ENCODE data around the gene SERPINE3. TPM values are rescaled to one million over a fixed set of nuclear protein-coding genes. Genes with fewer than 3 reads are reported as not detected.
A peak's percentile ranks its signal among the peaks of the same experiment; 100 is the strongest.

The SERPINE3 gene
- total RNA-seq, 1 donor from 2014 or later: not detected

GRCh38 chr13:51318015-51318414 lies 21.5 kb upstream of the SERPINE3 start:
- H3K27ac Mint-ChIP-seq: no peak overlapping the region
- intact Hi-C loops (cut with micrococcal nuclease): no loop called here
- H3K9me3 Mint-ChIP-seq: no peaks in the 10 kb centered on the region
- H3K36me3 Mint-ChIP-seq (ENCODE audit: low read depth): no peaks in the 10 kb centered on the region
- H3K4me1 Mint-ChIP-seq (ENCODE audit: low read depth): no peaks in the 10 kb centered on the region
- DNase-seq (ENCODE audit: low spot score): no peak
- H3K4me3 Mint-ChIP-seq: no peak overlapping the region
- peaks cover 3% of the 10 kb centered on the region for H3K27me3 Mint-ChIP-seq (ENCODE audit: insufficient read depth)

DNA sequence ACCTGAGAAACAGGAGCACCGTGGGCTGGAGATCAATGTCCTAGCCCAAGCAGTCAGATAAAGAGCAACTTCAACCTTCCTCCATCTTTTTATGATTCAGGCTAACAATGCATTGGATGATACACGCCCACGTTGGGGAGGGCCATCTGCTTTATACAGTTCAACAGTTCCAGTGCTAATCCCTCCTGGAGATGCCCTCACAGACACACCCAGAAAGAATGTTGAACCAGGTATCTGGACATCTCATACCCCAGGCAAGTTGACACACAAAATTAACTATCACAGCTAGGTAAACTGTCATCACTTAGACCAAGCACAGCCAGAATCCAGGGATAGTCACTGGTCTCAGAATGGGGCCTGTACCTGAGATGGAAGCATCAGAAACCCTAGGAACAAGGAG lies 20.6 kb upstream of the SERPINE3 start:
- Mint-ChIP-seq H3K9me3 (no peaks in the 10 kb centered on the region), H3K36me3 (ENCODE audit: low read depth) (no peaks in the 10 kb centered on the region), H3K4me3 (no peak overlapping the region), H3K27ac (no peak overlapping the region), H3K27me3 (ENCODE audit: insufficient read depth) (peaks cover 3% of the 10 kb centered on the region), H3K4me1 (ENCODE audit: low read depth) (no peaks in the 10 kb centered on the region)
- intact Hi-C loops (cut with micrococcal nuclease): no loop called here
- DNase-seq (ENCODE audit: low spot score): no peak

DNA sequence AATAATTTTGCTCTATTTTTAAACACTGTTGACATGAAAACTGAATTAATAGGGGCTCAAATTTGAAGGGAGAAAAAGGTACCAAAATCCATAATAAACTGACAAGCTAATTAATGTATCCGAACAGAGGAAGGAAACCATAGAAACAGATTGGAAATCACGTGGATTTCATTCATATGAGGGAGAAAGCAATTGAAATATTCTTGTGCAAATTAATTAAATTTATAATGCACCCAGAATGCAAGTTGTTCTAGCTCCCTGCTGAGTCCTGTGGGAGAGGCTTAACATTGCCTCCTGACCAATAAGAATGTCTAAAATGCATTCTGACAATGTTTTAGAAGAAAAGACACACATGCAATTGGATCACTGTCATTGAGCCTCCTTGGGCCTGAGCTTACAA lies 17.7 kb upstream of the SERPINE3 start:
- H3K36me3 Mint-ChIP-seq (ENCODE audit: low read depth): no peaks in the 10 kb centered on the region
- no peaks in the 10 kb centered on the region for H3K4me1 Mint-ChIP-seq (ENCODE audit: low read depth)
- no peaks in the 10 kb centered on the region for H3K27me3 Mint-ChIP-seq (ENCODE audit: insufficient read depth)
- no peak overlapping the region for H3K27ac Mint-ChIP-seq
- DNase-seq (ENCODE audit: low spot score): no peak
- no peaks in the 10 kb centered on the region for H3K9me3 Mint-ChIP-seq
- intact Hi-C loops (cut with micrococcal nuclease): no loop called here
- H3K4me3 Mint-ChIP-seq: no peak overlapping the region

DNA sequence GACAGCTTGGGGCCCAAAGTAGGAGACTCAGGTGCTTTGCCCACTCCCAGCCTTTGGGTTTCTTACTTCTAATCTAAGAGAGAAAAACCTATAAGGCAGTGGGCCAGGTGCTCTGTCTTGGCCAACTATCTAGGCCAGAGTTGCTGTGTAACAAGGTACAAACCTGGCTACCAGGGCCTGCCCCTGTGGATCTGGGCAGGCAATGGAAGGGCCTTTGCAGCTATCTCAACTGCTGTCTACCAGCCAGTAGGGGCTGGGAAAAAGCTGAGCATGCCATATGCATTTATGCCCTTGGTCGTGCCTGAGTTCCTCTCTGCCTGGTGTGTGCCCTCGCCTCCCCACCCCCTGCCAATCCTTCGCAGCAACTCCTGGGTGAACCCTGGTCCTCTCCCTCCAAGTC lies 16.7 kb upstream of the SERPINE3 start:
- no peaks in the 10 kb centered on the region for H3K36me3 Mint-ChIP-seq (ENCODE audit: low read depth)
- intact Hi-C loops (cut with micrococcal nuclease): no loop called here
- no peak for DNase-seq (ENCODE audit: low spot score)
- H3K9me3 Mint-ChIP-seq: no peaks in the 10 kb centered on the region
- H3K4me1 Mint-ChIP-seq (ENCODE audit: low read depth): no peaks in the 10 kb centered on the region
- H3K4me3 Mint-ChIP-seq: no peak overlapping the region
- no peak overlapping the region for H3K27ac Mint-ChIP-seq
- no peaks in the 10 kb centered on the region for H3K27me3 Mint-ChIP-seq (ENCODE audit: insufficient read depth)

GRCh38 chr13:51323824-51324511 lies 15.5 kb upstream of the SERPINE3 start:
- Mint-ChIP-seq H3K9me3 (no peaks in the 10 kb centered on the region), H3K36me3 (ENCODE audit: low read depth) (no peaks in the 10 kb centered on the region), H3K4me3 (no peak overlapping the region), H3K27ac (no peak overlapping the region), H3K27me3 (ENCODE audit: insufficient read depth) (no peaks in the 10 kb centered on the region), H3K4me1 (ENCODE audit: low read depth) (no peaks in the 10 kb centered on the region)
- intact Hi-C loops (cut with micrococcal nuclease): no loop called here
- DNase-seq (ENCODE audit: low spot score): no peak

DNA sequence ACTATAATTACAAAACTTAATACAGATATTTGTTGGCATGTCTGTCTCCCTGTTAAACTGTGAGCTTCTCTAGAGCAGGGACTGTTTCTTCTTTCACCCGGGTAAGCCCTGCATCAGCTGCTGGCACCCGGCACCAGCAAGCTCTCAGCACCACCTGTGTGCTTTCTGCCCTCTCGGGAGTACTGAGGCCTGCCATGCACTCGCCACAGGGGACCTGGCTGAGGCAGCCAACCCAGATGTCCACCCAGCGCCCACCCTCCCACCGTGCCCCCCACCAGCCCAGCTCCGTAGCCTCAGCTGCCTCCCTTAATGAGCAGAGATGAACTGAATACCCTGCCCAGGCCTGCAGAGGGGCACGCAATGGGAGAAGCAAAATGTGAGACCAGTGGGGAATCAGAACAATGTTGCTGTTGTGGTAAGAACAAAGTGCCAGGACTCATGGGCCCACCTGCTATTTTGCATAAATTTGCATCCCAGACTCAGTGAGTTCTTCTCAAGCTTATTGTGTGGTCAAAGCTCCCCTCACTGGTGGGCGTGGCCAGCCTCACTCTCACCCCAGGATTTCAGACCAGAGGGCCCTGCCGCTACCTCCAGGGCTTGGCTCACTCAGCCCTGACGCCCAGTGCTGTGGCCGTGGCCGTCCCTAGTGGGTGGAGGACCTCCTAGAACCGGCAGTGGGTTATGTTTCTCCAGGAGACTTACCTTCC lies 14.6 kb upstream of the SERPINE3 start:
- H3K27ac Mint-ChIP-seq: no peak overlapping the region
- H3K27me3 Mint-ChIP-seq (ENCODE audit: insufficient read depth): no peaks in the 10 kb centered on the region
- intact Hi-C loops (cut with micrococcal nuclease): no loop called here
- H3K36me3 Mint-ChIP-seq (ENCODE audit: low read depth): no peaks in the 10 kb centered on the region
- no peaks in the 10 kb centered on the region for H3K4me1 Mint-ChIP-seq (ENCODE audit: low read depth)
- no peaks in the 10 kb centered on the region for H3K9me3 Mint-ChIP-seq
- DNase-seq (ENCODE audit: low spot score): no peak
- no peak overlapping the region for H3K4me3 Mint-ChIP-seq

DNA sequence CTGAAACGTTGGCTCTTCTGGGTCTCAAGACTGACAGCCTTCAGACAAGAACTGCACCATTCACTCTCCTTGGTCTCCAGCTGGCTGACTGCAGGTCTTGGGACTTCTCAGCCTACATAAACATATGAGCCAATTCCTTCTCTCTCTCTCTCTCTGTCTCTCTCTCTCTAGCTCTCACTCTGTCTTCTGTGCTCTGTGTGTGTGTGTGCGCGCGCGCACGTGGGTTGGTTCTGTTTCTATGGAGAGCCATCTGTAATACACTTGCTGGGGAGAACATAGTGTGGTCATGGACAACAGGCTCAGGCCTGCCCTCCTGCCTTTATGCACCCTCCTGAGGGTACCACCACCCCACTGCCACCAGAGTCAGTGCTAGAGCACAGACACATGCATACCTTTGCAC lies 13.7 kb upstream of the SERPINE3 start:
- Mint-ChIP-seq H3K4me1 (ENCODE audit: low read depth) (peaks cover 4% of the 10 kb centered on the region), H3K9me3 (no peaks in the 10 kb centered on the region), H3K27me3 (ENCODE audit: insufficient read depth) (no peaks in the 10 kb centered on the region), H3K4me3 (no peak overlapping the region), H3K27ac (no peak overlapping the region), H3K36me3 (ENCODE audit: low read depth) (no peaks in the 10 kb centered on the region)
- DNase-seq (ENCODE audit: low spot score): no peak
- intact Hi-C loops (cut with micrococcal nuclease): no loop called here

DNA sequence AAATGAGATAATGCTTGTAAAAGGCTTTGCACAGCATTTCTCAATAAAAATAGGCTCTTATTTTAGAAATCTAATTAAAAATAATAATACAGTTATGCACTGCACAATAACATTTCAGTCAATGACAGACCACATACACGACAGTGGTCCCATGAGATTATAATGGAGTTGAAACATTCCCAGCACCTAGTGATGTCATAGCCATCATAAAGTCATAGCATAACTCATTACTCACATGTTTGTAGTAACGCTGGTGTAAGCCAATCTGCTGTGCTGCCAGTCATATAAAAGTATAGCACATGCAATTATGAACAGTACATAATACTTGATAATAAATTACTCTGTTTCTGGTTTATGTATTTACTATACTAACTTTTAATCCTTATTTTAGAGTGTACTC lies 12.7 kb upstream of the SERPINE3 start:
- intact Hi-C loops (cut with micrococcal nuclease): no loop called here
- Mint-ChIP-seq H3K27ac (no peak overlapping the region), H3K4me1 (ENCODE audit: low read depth) (peaks cover 13% of the 10 kb centered on the region), H3K9me3 (no peaks in the 10 kb centered on the region), H3K36me3 (ENCODE audit: low read depth) (no peaks in the 10 kb centered on the region), H3K4me3 (no peak overlapping the region), H3K27me3 (ENCODE audit: insufficient read depth) (no peaks in the 10 kb centered on the region)
- DNase-seq (ENCODE audit: low spot score): no peak

- intact Hi-C loops (cut with micrococcal nuclease): no loop called here
- H3K27me3 Mint-ChIP-seq (ENCODE audit: insufficient read depth): no peaks in the 10 kb centered on the region
- H3K4me3 Mint-ChIP-seq: no peak overlapping the region
- no peaks in the 10 kb centered on the region for H3K9me3 Mint-ChIP-seq
- no peaks in the 10 kb centered on the region for H3K36me3 Mint-ChIP-seq (ENCODE audit: low read depth)
- H3K27ac Mint-ChIP-seq: no peak overlapping the region
- no peak for DNase-seq (ENCODE audit: low spot score)
- H3K4me1 Mint-ChIP-seq (ENCODE audit: low read depth): peaks cover 19% of the 10 kb centered on the region
Observed at GRCh38 chr13:51327961-51328360, 11.5 kb upstream of the SERPINE3 start.

DNA sequence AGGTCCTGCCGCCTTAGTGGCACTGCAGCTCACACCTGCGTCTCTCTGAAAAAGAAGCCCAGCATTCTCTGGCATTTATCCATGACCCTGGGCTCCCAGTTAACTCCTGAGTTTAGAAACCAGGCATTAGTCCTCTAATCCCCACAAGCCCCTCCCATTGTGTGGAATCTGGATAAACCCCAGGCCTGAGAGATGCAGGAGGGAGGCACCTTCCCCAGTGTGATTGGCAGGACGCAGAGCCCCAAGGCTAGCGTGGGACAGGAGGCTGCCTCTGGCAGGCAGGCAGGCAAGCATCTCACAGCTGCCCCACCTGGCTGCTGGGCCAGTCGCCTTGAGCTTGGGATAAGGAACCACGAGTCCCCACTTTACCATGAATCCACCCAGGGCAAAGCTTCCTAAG lies 11.0 kb upstream of the SERPINE3 start:
- intact Hi-C loops (cut with micrococcal nuclease): no loop called here
- Mint-ChIP-seq H3K27ac (no peak overlapping the region), H3K4me3 (no peak overlapping the region), H3K36me3 (ENCODE audit: low read depth) (no peaks in the 10 kb centered on the region), H3K27me3 (ENCODE audit: insufficient read depth) (no peaks in the 10 kb centered on the region), H3K9me3 (no peaks in the 10 kb centered on the region), H3K4me1 (ENCODE audit: low read depth) (peaks cover 22% of the 10 kb centered on the region)
- no peak for DNase-seq (ENCODE audit: low spot score)

DNA sequence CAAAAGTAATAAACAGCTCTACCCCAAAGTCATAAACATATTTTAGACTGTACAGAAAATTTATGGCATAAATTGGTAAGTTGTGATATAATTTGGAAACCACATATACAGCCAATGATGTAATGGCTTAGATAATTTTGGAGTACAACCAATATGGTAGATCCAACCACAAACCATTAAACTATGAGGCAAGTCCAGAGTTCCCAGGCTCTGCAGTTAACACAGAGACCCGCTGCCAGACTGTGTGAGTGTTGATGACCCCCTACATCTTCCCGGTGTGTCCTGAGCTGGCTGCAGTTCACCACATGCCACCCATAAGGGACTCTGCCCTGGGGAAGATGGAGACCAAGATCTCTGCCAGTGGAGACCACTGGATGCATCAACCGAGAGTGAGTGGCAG lies 9.9 kb upstream of the SERPINE3 start:
- H3K27me3 Mint-ChIP-seq (ENCODE audit: insufficient read depth): no peaks in the 10 kb centered on the region
- no peaks in the 10 kb centered on the region for H3K9me3 Mint-ChIP-seq
- no peak overlapping the region for H3K4me3 Mint-ChIP-seq
- no peaks in the 10 kb centered on the region for H3K36me3 Mint-ChIP-seq (ENCODE audit: low read depth)
- peaks cover 22% of the 10 kb centered on the region for H3K4me1 Mint-ChIP-seq (ENCODE audit: low read depth)
- intact Hi-C loops (cut with micrococcal nuclease): loop anchor here (5.0 kb wide), 1 partner anchor 253 kb away; the partner anchor contains the start of gene WDFY2
- no peak for DNase-seq (ENCODE audit: low spot score)
- no peak overlapping the region for H3K27ac Mint-ChIP-seq

DNA sequence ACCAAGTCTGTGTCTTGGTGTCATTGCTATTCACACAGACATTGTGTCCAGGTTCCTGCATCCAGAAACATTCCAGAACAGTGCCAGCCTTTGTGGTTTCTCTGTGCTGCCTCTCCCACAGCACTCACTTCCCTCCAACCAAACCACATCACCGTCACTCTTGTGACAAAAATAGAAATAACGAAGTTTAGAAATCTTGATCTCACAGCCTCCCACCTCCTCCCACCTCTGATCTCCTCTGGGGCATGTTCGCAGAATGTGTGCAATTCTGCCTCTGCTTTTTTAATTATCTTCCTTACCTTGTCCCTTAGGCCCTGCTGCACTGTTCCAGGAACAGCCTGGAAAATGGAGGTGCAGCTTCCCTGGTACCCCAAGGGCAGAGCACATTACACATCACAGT lies 8.7 kb upstream of the SERPINE3 start:
- Mint-ChIP-seq H3K27me3 (ENCODE audit: insufficient read depth) (no peaks in the 10 kb centered on the region), H3K9me3 (no peaks in the 10 kb centered on the region), H3K36me3 (ENCODE audit: low read depth) (no peaks in the 10 kb centered on the region), H3K27ac (peak overlapping the region; percentile 69), H3K4me3 (no peak overlapping the region), H3K4me1 (ENCODE audit: low read depth) (peaks cover 22% of the 10 kb centered on the region)
- intact Hi-C loops (cut with micrococcal nuclease): loop anchor here (1.0 to 5.0 kb wide), 2 partner anchors 91 to 252 kb away; partner anchors contain the start of gene WDFY2
- DNase-seq (ENCODE audit: low spot score): no peak

- DNase-seq (ENCODE audit: low spot score): no peak
- Mint-ChIP-seq H3K36me3 (ENCODE audit: low read depth) (no peaks in the 10 kb centered on the region), H3K9me3 (no peaks in the 10 kb centered on the region), H3K4me3 (peak overlapping the region; percentile 4), H3K27me3 (ENCODE audit: insufficient read depth) (no peaks in the 10 kb centered on the region), H3K27ac (peak overlapping the region; percentile 69), H3K4me1 (ENCODE audit: low read depth) (peaks cover 22% of the 10 kb centered on the region)
- intact Hi-C loops (cut with micrococcal nuclease): loop anchor here (1.0 to 5.0 kb wide), 2 partner anchors 90 to 251 kb away; partner anchors contain the start of gene WDFY2
Observed at GRCh38 chr13:51331354-51331861, 8.1 kb upstream of the SERPINE3 start.
